GM18858 (cell line): ENCODE data around the gene EEIG2.
A peak's percentile ranks its signal among the peaks of the same experiment; 100 is the strongest.
"Not testable (repeated sequence)": the region's sequence is repeated elsewhere in the genome, so short reads cannot be mapped to it uniquely, and the experiment has no call there.

Source experiments
- ATAC-seq: cut with Tn5 transposase; IDR thresholded peaks from one replicate; pipeline ENCODE4 v1.9.1; 2021; ENCODE audit not compliant: unreplicated experiment

Gene EEIG2

DNA sequence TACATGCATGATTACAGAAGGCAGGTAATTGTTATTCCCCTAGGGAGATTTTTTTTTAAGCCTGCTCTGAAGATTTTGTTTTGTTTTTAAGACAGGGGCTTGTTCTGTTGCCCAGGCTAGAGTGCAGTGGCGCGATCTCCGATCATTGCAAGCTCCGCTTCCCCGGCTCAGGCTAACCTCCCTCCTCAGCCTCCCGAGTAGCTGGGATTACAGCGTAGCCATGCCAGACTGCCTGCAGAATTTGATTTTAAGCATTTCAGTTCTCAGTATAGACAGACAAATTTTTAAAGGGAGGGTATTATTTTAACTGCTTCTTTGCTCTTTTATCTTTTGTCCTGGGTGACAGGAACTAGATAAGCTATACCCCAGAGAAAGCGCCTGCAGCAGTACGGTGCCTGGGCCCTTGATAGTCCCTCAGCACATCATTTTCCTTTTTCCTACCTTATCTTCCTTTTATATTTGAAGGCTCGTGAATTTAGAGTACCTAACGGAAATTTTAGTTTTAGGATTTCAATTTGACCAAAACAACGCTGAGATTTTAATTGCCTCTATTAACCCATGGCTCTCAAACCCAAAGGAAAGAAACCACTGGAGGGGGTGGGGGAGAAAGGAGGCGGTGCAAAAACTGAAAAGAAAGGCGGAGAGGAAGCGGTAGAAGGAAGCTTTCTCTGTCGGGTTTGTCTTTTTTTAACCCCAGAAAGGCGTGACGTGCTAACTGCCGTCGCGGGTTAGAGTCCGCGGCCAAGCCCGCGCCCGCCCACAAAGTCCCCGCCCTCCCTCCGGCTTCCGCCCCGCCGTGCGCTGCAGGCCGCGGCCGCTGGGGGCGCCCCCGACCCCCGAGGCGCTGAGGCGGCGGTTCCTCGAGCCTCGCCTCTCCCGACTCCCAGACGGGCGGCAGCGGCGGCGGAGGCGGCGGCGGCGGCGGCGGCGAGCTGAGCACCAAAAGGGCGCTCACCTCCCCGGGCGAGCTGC, at the start of gene EEIG2:
EEIG2 (plus strand) TSS at position 886 of the 972 bp plus-strand sequence. CDS start 329 bp downstream, outside the sequence.
- ATAC-seq: peak; percentile 56

GRCh38 chr1:108511764-108512163, 48.1 kb upstream of the EEIG2 start:
- ATAC-seq: no peak

- ATAC-seq: peak; percentile 66
Observed at GRCh38 chr1:108512239-108513043, 47.5 kb upstream of the EEIG2 start.

- no peak for ATAC-seq
Observed at GRCh38 chr1:108513044-108513415, 46.9 kb upstream of the EEIG2 start.

DNA sequence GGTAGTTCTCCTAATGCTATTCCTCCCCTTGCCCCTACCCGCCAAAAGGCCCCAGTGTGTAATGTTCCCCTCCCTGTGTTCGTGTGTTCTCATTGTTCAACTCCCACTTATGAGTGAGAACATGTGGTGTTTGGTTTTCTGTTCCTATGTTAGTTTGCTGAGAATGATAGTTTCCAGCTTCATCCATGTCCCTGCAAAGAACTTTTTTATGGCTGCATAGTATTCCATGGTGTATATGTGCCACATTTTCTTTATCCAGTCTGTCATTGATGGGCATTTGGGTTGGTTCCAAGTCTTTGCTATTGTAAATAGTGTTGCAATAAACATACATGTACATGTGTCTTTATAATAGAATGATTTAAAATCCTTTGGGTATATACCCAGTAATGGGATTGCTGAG, 46.0 kb upstream of the EEIG2 start:
- ATAC-seq: not testable (repeated sequence)

DNA sequence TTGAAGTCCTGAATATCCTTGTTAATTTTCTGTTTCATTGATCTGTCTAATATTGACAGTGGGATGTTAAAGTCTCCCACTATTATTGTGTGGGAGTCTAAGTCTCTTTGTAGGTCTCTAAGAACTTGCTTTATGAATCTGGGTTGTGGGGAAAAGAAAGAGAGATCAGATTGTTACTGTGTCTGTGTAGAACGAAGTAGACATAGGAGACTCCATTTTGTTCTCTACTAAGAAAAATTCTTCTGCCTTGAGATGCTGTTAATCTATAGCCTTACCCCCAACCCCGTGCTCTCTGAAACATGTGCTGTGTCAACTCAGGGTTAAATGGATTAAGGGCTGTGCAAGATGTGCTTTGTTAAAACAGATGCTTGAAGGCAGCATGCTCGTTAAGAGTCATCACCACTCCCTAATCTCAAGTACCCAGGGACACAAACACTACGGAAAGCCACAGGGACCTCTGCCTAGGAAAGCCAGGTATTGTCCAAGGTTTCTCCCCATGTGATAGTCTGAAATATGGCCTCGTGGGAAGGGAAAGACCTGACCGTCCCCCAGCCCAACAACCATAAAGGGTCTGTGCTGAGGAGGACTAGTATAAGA, 42.5 kb upstream of the EEIG2 start:
- ATAC-seq: not testable (repeated sequence)

DNA sequence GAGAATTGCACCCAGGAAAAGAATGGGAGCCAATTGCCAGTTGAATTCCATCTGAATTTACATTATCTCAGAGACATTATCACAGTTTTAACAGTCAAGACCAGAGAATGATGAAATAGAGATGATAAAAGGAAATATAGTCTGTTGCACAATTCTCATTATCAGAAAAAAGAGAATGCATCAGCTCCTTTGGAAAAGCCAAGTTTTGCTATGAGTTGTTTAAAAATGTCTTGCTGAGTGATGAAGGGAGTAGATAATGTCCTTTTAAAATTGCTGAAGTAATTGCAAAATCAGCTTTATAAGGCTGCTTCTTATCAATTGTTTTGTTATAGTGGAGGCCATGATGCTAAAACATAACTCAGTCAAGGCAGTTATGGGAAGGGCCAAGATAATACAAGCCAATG, 37.9 kb upstream of the EEIG2 start:
- ATAC-seq: no peak

GRCh38 chr1:108523829-108524228, 36.1 kb upstream of the EEIG2 start:
- no peak for ATAC-seq

- no peak for ATAC-seq
Observed at GRCh38 chr1:108524676-108525075, 35.2 kb upstream of the EEIG2 start.

DNA sequence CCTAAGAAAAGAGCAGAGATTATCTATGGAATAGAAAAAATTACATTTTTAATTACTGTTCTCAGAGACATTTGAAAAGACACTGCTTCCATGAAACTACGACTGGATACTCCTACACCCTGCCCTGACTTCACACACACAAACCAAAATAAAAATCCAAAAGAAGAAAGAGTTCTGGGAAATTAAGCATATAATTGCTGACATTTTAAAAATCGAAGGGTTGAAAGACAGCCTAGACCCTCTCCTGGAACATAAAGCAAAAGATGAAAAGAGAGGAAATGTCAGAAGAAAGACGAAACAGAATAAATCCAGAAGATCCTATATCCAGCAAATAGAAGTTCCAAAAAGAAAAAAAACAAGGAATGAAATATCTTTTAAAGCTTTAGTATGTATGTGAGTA, 32.8 kb upstream of the EEIG2 start:
- no peak for ATAC-seq

DNA sequence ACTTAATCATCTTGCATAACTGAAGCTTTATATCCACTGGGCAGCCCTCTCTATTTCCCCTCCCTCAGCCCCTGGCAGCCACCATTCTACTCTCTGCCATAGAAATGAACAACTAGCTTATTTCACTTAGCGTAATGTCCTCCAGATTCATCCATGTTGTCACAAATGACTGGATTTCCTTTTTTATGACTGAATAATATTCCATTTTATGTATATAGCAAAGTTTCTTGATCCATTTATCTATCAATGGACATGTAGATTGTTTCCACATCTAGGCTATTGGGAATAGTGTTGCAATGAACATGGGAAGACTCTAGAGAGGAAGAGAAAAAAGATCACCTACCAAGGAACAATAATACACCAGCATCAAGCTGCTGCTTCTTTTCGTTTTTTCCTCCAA, 32.1 kb upstream of the EEIG2 start:
- no peak for ATAC-seq

DNA sequence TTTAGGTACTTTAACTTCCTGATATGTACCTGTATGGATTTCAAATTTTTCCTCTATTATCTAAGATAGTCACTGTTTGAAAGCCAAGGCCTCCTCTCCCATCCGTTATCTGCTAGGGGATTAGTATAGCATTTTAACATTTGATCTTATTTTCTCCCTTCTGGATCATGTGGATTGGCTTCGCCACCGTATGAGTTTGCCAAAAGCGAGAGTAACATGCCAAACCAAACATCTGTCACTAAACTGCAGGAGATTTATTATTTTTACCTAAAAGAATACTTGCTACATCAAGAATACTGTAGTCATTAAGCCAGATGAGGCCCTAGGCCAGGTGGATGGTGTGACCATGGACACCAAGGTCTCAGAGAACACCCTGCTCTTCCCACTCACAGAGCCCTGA, 28.5 kb upstream of the EEIG2 start:
- ATAC-seq: no peak

DNA sequence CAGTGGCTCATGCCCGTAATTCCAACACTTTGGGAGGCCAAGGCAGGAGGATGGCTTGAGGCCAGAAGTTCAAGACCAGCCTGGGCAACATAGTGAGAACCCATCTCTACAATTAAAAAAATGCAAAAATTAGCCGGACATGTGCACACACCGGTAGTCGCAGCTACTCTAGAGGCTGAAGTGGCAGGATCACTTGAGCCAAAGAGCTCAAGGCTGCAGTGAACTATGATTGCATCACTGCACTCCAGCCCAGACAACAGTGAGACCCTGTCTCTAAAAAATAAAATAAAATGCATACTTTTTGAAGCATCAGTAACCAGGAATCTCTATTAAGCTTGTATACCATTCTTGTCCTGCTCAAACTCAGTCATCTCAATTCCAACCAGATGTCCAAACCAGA, 27.2 kb upstream of the EEIG2 start:
- ATAC-seq: no peak

DNA sequence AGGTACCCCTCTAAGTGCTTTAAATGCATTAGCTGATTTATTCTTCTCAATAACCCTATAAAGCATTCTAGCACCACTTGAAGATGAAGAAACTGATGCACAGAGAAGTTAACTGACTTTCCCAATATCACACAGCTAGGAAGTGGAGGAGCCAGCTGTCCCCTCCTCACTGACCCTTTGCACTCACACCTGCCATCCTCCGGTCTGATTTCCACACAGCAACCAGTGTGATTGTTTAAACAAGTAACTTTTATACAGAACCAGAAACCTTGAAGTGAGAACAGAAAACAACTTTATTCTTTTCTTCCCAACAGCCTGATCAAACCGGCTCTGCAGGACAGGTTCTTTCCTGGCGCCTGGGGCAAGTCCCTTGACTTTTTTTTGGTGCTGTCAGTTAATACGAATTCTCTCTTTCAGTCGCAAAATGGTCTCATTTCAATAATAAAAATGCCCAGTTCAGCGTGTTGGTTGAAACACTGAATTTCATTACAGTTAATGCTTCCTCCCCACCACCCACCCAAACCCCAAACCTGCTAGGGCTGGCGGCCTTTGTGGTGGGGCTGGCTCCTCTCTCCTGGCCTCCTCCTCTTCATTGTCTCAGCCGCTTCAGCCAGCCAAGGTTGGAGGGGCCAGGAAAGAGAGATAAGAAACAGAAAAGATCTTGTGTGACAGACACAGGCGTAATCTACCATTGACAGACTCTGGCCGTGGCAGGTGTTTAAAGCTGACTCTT, 26.4 kb upstream of the EEIG2 start:
- peak; percentile 45 for ATAC-seq

DNA sequence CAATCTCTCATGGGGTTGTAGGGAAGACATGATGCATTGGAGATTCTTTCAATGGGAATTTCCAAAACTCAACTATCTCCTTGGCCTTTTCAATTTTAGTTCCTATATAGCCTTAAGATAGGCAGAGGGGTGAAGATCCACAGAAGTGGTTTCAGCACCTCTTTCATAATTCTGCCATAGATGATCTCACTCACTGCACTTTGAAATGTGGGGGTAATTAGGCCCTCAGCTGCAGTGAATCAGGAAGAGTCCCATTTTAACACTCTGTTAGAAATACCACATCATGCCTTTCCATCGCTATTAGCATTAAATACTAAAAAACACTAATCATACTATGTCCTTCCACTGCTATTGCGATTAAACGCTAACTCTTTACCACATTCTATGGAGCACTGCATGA, 25.1 kb upstream of the EEIG2 start:
- no peak for ATAC-seq

DNA sequence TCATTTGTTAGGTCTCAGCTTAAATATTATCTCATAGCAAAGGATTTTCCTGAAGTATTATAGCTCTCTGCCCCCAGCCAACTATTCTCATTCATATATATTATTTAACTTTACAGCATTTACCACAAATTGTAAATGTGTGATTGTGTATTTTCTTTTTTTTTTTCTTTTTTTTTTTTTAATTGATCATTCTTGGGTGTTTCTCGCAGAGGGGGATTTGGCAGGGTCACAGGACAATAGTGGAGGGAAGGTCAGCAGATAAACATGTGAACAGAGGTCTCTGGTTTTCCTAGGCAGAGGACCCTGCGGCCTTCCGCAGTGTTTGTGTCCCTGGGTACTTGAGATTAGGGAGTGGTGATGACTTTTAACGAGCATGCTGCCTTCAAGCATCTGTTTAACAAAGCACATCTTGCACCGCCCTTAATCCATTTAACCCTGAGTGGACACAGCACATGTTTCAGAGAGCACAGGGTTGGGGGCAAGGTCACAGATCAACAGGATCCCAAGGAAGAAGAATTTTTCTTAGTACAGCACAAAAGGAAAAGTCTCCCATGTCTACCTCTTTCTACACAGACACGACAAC, 24.5 kb upstream of the EEIG2 start:
- ATAC-seq: not testable (repeated sequence)

- ATAC-seq: not testable (repeated sequence)
Observed at GRCh38 chr1:108536021-108536420, 23.9 kb upstream of the EEIG2 start.

- ATAC-seq: not testable (repeated sequence)
Observed at GRCh38 chr1:108536791-108537190, 23.1 kb upstream of the EEIG2 start.

DNA sequence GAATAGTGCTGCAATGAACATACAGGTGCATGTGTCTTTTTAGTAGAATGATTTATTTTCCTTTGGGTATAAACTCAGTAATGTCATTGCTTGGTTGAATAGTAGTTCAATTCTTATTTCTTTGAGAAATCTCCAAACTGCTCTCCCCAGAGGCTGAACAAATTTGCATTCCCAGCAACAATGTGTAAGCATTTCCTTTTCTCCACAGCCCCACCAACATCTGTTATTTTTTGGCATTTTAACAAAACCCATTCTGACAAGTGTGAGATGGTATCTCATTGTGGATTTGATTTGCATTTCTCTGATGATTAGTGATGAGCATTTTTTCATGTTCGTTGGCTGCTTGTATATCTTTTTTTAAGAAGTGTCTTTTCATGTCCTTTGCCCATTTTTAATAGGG, 21.9 kb upstream of the EEIG2 start:
- peak; percentile 36 for ATAC-seq

- ATAC-seq: no peak
Observed at GRCh38 chr1:108540977-108541376, 18.9 kb upstream of the EEIG2 start.
